Astrocyte of the hippocampus (primary cell): ENCODE measurements around the gene SCRN2.
A peak's percentile ranks its signal among the peaks of the same experiment; 100 is the strongest.

ENCODE experiments used
- DNase-seq: peaks from one replicate; pipeline ENCODE4 v3.0.0; 2011; ENCODE audit warnings: low read depth, low spot score

The SCRN2 gene

GRCh38 chr17:47806913-47807255, 34.2 kb downstream of the SCRN2 start:
- no peak for DNase-seq

GRCh38 chr17:47806026-47806912, 34.8 kb downstream of the SCRN2 start:
- DNase-seq: no peak

- no peak for DNase-seq
These were observed 36.6 kb downstream of the SCRN2 start for GRCh38 chr17:47804461-47804860.

- DNase-seq: no peak
These were observed 37.3 kb downstream of the SCRN2 start for GRCh38 chr17:47803751-47804150.

- no peak for DNase-seq
These were observed 37.9 kb downstream of the SCRN2 start for GRCh38 chr17:47803201-47803600.

- peak; percentile 58 for DNase-seq
These were observed 38.6 kb downstream of the SCRN2 start for GRCh38 chr17:47802341-47803022.

- DNase-seq: no peak
These were observed 39.2 kb downstream of the SCRN2 start for GRCh38 chr17:47801906-47802305.

GRCh38 chr17:47801176-47801765, 39.8 kb downstream of the SCRN2 start:
- DNase-seq: no peak

- DNase-seq: no peak
These were observed 40.4 kb downstream of the SCRN2 start for GRCh38 chr17:47800686-47801085.

GRCh38 chr17:47797797-47798196, 43.3 kb downstream of the SCRN2 start:
- peak; percentile 34 for DNase-seq

- no peak for DNase-seq
These were observed 48.1 kb downstream of the SCRN2 start for GRCh38 chr17:47792979-47793378.

- no peak for DNase-seq
These were observed 48.6 kb downstream of the SCRN2 start for GRCh38 chr17:47792457-47792856.

GRCh38 chr17:47791025-47791424, 50.0 kb downstream of the SCRN2 start:
- no peak for DNase-seq

- DNase-seq: peak; percentile 76
These were observed 51.2 kb downstream of the SCRN2 start for GRCh38 chr17:47789611-47790561.
